ENCODE data around the gene WNT3A.
"Not testable (repeated sequence)": the region's sequence is repeated elsewhere in the genome, so short reads cannot be mapped to it uniquely, and the experiment has no call there.

WNT3A gene

DNA sequence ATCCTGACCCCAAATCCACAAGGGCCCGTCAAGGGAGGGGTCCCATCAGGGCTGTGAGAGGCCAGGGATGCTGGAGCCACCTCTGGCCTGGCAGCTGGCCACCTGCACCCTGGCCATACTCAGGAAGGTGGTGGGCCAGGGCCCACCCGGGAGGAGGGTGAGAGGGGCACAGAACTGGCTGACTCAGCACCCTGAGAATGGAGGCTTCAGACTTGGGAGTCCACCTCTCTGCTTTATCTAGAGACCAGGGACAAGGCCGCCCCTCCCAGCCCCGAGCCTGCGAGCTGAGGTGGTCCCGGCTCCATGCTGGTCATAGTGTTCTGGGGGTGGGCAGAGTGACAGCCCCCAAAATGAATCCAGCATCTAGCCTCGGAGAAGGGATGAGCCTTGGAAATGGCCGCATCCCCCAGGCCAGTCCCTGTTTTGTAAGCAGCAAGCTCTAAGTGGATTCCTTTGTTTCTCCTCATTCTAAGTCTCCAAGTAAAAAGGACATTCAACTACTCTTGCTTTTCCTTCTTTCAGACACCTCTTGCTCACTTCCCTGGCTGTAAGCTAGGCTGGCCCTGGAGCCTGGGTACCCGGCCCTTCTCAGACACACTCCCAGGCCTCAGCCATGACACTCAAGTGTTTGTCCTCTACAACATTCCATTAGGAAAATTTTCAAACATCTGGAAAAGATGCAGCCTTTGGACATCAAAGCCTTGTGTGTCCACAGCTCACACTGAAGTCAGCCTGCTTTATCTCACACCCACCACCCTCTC lies 12.3 kb downstream of the WNT3A start:
- H3K4me3 ChIP-seq (ENCODE audit: low read length) = no peak overlapping the region
- no peak for DNase-seq (ENCODE audit: low read depth)
- TF ChIP-seq, protein P1, sequence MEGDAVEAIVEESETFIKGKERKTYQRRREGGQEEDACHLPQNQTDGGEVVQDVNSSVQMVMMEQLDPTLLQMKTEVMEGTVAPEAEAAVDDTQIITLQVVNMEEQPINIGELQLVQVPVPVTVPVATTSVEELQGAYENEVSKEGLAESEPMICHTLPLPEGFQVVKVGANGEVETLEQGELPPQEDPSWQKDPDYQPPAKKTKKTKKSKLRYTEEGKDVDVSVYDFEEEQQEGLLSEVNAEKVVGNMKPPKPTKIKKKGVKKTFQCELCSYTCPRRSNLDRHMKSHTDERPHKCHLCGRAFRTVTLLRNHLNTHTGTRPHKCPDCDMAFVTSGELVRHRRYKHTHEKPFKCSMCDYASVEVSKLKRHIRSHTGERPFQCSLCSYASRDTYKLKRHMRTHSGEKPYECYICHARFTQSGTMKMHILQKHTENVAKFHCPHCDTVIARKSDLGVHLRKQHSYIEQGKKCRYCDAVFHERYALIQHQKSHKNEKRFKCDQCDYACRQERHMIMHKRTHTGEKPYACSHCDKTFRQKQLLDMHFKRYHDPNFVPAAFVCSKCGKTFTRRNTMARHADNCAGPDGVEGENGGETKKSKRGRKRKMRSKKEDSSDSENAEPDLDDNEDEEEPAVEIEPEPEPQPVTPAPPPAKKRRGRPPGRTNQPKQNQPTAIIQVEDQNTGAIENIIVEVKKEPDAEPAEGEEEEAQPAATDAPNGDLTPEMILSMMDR (IDR thresholded peaks at IDR 0.05; ENCODE audit: insufficient read depth, low read depth, low read length, missing control alignments) = no peak

DNA sequence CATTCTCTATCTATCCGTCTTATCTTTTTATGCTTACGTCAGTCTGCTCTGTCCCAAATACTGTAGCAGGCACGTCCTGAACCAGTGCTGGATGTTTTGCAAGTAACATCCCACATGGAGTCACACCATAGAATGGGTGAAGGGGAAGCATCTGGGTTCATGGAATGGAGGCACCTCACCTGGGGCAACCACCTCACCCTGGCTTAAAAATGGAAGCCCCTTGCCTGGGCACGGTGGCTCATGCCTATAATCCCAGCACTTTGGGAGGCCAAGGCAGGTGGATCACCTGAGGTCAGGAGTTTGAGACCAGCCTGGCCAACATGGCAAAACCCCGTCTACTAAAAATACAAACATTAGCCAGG lies 12.9 kb downstream of the WNT3A start:
- not testable (repeated sequence) for DNase-seq (ENCODE audit: low read depth); H3K4me3 ChIP-seq (ENCODE audit: low read length)

- TF ChIP-seq, protein P1 (IDR thresholded peaks at IDR 0.05; ENCODE audit: insufficient read depth, low read depth, low read length, missing control alignments) = no peak
- no peak for DNase-seq (ENCODE audit: low read depth)
- H3K4me3 ChIP-seq (ENCODE audit: low read length) = no peak overlapping the region
Observed at GRCh38 chr1:228020686-228021354, 14.0 kb downstream of the WNT3A start.

- TF ChIP-seq, protein P1 (IDR thresholded peaks at IDR 0.05; ENCODE audit: insufficient read depth, low read depth, low read length, missing control alignments) = no peak
- DNase-seq (ENCODE audit: low read depth) = no peak
- H3K4me3 ChIP-seq (ENCODE audit: low read length) = no peak overlapping the region
Observed at GRCh38 chr1:228021355-228022030, 14.7 kb downstream of the WNT3A start.

DNA sequence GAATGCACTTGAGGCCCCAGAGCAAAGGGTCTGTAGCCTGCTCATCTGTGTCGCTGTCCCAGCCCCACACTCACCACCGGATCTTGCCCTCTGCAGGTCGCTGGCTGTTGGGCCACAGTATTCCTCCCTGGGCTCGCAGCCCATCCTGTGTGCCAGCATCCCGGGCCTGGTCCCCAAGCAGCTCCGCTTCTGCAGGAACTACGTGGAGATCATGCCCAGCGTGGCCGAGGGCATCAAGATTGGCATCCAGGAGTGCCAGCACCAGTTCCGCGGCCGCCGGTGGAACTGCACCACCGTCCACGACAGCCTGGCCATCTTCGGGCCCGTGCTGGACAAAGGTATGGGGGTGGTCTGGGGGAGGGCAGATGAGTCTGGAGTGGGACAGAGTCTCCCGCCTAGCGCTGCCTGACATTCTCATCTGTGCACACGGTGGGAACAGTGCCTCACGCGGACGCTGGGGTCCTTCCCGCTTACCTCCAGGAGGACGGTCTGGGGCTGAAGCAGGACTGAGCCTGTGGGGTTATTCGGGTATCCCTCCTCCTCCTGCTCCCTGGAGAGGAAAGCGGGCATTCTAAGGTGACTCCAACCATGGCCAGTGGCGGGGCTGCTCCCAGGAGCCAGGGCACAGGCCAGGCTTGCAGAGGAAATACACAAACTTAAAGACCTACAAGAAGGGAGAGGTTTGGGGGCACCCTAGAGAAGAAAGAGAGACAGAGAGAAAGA lies 15.9 kb downstream of the WNT3A start:
- H3K4me3 ChIP-seq (ENCODE audit: low read length) = no peak overlapping the region
- TF ChIP-seq, protein P1 (IDR thresholded peaks at IDR 0.05; ENCODE audit: insufficient read depth, low read depth, low read length, missing control alignments) = no peak
- no peak for DNase-seq (ENCODE audit: low read depth)

- DNase-seq (ENCODE audit: low read depth) = no peak
- H3K4me3 ChIP-seq (ENCODE audit: low read length) = no peak overlapping the region
- TF ChIP-seq, protein P1 (IDR thresholded peaks at IDR 0.05; ENCODE audit: insufficient read depth, low read depth, low read length, missing control alignments) = no peak
Observed at GRCh38 chr1:228023294-228023639, 16.5 kb downstream of the WNT3A start.

- TF ChIP-seq, protein P1 (IDR thresholded peaks at IDR 0.05; ENCODE audit: insufficient read depth, low read depth, low read length, missing control alignments) = no peak
- no peak for DNase-seq (ENCODE audit: low read depth)
- H3K4me3 ChIP-seq (ENCODE audit: low read length) = no peak overlapping the region
Observed at GRCh38 chr1:228029281-228029680, 22.5 kb downstream of the WNT3A start.

All from epithelial cell of esophagus (primary cell).